Omental fat pad (tissue), 4 donors: ENCODE data around the gene ACSM2A. TPM values are rescaled to one million over a fixed set of nuclear protein-coding genes. Genes with fewer than 3 reads are reported as not detected.
"Not testable (repeated sequence)": the region's sequence is repeated elsewhere in the genome, so short reads cannot be mapped to it uniquely, and the experiment has no call there.

Experiments used
- ATAC-seq: fragments of 150-250 bp; one replicate; pipeline ENCODE4 v1.9.1; 2016; ENCODE audit warnings: mild to moderate bottlenecking, moderate library complexity; ENCODE audit not compliant: low FRiP score
- DNase-seq: peaks from one replicate; pipeline ENCODE4 v3.0.0-alpha.2; 2019; ENCODE audit warnings: low spot score
- total RNA-seq, 4 donors: library from RNA; depleted of rRNA; stranded (reverse); fragments of >200 nt; gene quantifications; one replicate each; pipeline ENCODE4 v1.1.0, GENCODE V29; 2016
- TF ChIP-seq, protein P1 (sequence below), 3 donors: fragments of 450-650 bp; IDR thresholded peaks; one replicate each; pipeline ENCODE4 v1.5.1; 2016 to 2017; ENCODE audit warnings: antibody characterized with exemption in 3 of 3, mild to moderate bottlenecking in 3 of 3, moderate library complexity in 2 of 3

ACSM2A gene, protein sequence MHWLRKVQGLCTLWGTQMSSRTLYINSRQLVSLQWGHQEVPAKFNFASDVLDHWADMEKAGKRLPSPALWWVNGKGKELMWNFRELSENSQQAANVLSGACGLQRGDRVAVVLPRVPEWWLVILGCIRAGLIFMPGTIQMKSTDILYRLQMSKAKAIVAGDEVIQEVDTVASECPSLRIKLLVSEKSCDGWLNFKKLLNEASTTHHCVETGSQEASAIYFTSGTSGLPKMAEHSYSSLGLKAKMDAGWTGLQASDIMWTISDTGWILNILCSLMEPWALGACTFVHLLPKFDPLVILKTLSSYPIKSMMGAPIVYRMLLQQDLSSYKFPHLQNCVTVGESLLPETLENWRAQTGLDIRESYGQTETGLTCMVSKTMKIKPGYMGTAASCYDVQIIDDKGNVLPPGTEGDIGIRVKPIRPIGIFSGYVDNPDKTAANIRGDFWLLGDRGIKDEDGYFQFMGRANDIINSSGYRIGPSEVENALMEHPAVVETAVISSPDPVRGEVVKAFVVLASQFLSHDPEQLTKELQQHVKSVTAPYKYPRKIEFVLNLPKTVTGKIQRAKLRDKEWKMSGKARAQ
- under 1 TPM in 2 of 4 donors, not detected in 2; 0.19 to 0.63 TPM for total RNA-seq

DNA sequence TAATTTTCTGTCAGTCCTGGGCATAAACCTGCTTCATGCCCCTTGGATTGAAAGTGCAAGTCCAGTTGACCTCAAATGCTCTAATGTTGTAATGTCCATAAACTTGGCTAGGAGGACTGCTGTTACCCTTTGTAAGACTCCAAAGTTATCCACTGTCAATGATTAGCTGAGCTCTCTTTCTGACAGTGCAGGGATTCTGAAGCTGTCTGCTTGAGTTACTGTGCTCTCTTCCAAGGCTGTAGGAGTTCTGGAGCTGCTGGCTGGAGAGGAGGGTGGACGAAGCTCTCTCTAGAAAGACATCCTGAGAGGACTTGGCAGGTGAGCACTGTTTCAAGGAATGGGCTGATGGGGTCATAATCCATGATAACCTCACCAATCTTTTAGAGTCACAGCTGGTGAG lies at the start of gene ACSM2A:
TSS of gene ACSM2A (plus strand) at position 158 of the 400 bp plus-strand sequence. CDS start 8,594 bp downstream, outside the sequence.
- DNase-seq, ATAC-seq: not testable (repeated sequence)

DNA sequence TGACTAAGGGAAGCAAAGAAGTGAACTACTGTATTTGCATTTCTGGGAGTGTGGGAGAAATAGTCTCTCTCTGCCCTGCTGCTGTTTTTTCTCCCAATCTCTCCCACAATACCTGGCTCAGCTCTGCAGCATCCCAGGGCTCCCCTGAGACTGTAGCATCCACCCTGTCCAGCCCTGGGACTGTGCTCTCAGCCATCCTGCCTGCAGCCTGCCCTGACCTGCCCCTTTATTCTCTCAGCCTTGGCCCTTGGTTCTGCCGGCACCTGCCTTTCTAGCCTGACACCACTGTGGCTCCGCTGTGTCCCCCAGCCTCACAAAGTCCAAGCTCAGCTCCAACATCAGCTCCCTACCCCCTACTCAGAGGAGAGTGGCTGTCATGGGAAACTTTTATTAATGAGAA lies 48.7 kb upstream of the ACSM2A start:
- TF ChIP-seq, protein P1, sequence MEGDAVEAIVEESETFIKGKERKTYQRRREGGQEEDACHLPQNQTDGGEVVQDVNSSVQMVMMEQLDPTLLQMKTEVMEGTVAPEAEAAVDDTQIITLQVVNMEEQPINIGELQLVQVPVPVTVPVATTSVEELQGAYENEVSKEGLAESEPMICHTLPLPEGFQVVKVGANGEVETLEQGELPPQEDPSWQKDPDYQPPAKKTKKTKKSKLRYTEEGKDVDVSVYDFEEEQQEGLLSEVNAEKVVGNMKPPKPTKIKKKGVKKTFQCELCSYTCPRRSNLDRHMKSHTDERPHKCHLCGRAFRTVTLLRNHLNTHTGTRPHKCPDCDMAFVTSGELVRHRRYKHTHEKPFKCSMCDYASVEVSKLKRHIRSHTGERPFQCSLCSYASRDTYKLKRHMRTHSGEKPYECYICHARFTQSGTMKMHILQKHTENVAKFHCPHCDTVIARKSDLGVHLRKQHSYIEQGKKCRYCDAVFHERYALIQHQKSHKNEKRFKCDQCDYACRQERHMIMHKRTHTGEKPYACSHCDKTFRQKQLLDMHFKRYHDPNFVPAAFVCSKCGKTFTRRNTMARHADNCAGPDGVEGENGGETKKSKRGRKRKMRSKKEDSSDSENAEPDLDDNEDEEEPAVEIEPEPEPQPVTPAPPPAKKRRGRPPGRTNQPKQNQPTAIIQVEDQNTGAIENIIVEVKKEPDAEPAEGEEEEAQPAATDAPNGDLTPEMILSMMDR (IDR thresholded peaks at IDR 0.05) = no peak
- DNase-seq (no peak), ATAC-seq (no peak)

DNA sequence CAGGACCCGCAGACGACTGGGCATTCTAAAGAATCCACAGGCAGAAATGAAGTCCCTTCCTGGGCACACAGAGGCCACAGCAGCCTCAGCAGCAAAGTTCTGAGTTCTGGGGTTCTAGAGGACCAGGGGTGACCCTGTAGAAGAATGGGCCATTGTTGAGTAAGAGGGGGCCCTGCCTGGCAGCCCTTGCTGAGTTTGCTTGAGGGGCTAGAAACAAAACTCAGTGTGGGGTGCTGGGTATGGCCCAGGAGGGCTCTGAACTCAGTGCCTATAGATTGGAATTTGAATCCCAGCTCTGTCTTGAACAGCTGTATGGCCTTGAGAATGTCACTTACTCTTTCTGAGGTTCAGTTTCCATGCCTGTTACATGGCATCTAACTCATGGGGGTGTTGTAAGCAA lies 46.7 kb upstream of the ACSM2A start, which contains the start of gene PDILT:
TSS of gene PDILT (minus strand) at position 101 of the 400 bp plus-strand sequence. CDS start 5,437 bp downstream, outside the sequence.
- no peak for ATAC-seq
- DNase-seq = no peak
- TF ChIP-seq, protein P1 (IDR thresholded peaks at IDR 0.05) = no peak

DNA sequence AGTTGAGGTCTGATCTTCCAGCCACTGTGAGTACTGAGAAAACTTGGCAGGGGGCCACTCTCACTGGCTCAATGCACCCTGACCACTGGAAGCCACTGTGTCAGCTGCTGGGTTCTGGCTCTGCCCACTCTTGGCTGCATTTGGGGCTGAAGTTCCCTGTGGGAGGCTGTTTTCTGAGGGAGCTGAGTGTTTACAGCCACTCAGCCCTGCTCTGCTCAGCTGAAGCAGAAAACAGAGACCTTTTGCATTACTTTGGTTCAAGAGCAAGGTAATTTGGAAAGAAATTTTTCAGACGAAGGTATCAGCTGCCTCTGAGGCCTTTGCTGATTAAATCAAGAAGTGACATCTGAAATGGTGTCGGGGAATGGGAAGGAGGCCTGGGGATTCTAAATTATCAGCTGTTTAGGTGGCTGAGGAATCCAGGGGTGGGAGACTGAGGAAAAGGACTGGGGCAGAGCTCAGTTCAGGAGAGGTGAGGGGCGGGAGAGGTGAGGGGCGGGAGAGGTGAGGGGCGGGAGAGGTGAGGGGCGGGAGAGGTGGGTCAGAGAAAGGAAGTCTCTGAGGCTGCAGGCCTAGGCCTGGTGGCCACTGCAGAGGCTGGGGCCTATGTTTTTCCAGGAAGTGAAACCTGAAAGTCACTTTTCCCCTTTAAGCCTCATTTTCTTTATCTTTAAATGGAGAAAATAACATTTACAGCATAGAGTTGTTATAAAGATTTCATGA lies 41.8 kb upstream of the ACSM2A start, which contains the start of gene ACSM5:
TSS of gene ACSM5 (plus strand) at position 137 of the 723 bp plus-strand sequence. CDS start 1,951 bp downstream, outside the sequence.
- TF ChIP-seq, protein P1 (IDR thresholded peaks at IDR 0.05) = no peak
- ATAC-seq = no peak
- DNase-seq = no peak

DNA sequence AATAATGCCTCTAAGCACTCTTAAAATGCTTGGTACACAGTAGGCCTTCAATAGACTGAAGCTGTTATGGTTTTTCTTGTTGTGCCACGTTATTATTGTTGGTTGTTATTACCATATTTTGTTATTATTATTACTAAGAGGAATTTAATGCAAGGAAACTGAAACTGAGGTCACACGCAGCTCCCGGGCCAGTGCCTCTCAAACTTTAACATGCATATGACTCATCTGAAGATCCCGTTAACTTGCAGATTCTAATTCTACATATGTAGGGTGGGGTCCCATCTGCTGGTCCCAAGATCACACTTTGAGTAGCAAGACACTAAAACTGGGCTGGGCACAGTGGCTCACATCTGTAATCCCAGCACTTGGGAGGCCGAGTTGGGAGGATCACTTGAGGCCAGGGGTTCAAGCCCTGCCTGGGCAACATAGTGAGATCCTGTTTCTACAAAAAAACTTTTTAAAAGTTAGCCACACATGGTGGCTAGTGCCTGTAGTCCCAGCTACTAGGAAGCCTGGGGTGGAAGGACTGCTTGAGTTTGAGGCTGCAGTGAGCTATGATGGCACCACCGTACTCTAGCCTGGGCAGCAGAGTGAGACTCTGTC lies 41.1 kb upstream of the ACSM2A start:
- no peak for ATAC-seq
- DNase-seq = no peak
- TF ChIP-seq, protein P1 (IDR thresholded peaks at IDR 0.05) = no peak

DNA sequence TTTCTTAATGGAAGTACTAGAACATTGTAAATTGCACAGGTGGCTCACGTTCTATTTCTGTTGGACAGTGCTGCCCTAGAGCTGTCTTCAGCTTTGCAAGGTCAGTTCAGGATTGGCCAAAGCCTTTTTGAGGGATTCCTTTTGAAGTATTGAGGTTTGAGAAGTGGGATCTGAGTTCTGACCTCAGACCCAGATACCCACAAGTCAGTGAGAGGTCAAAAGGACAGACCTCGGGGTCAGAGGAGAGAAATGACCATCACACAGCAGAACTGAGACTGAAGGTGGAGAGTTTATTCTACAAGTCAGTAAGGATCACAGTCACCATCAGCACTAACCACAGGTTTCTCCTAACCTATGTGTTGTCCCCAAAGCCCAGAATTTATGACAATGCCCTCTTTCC lies 40.3 kb upstream of the ACSM2A start:
- DNase-seq (no peak), ATAC-seq (no peak)
- TF ChIP-seq, protein P1 (IDR thresholded peaks at IDR 0.05) = no peak

DNA sequence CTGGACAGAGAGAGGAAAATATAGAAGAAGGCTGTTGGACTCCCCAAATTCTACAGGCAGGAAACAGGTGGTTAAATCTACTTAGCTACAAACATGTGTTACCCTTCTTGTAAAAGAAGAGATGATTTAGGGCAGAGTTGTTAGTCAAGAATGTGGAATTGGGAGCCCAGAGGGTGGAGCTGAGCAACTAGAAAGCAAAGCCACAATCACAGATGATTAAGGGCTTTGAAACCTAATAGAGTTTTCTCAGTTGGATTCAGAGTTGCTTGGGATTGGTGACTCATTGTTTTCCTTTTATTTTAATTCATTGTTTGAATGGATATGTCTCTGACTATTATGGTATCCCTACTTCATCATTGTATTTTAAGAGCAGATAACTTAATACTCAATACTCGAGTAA lies 35.8 kb upstream of the ACSM2A start:
- TF ChIP-seq, protein P1 (IDR thresholded peaks at IDR 0.05) = no peak
- no peak for ATAC-seq
- no peak for DNase-seq

DNA sequence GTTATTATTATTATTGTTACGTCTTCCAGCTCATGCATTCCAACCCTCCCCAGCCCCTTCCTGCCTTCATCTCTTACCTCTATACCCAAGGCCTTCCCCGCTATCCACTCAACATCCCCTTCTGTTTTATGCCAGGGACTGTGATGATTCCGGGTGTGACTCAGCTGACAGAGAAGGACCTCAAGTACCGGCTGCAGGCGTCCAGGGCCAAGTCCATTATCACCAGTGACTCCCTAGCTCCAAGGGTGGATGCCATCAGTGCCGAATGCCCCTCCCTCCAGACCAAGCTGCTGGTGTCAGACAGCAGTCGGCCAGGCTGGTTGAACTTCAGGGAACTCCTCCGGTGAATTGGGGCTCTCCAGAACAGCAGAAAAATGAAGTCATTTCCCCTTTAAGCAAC lies 32.2 kb upstream of the ACSM2A start:
- ATAC-seq, DNase-seq: not testable (repeated sequence)

DNA sequence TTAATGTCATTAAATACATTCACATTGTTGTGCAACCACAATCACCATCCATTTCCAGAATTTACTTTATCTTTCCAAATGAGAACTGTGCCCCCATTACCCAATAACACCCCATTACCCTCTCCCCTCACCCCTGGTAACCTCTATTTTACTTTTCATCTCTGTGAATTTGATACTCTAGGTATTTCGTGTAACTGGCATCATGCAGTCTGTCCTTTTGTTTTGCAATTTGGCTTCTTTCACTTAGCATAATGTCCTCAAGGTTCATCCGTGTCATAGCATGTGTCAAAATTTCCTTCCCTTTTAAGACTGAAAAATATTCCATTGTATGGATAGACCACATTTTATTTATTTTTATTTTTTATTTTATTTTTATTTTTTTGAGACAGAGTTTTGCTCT lies 29.6 kb upstream of the ACSM2A start:
- ATAC-seq, DNase-seq: not testable (repeated sequence)

DNA sequence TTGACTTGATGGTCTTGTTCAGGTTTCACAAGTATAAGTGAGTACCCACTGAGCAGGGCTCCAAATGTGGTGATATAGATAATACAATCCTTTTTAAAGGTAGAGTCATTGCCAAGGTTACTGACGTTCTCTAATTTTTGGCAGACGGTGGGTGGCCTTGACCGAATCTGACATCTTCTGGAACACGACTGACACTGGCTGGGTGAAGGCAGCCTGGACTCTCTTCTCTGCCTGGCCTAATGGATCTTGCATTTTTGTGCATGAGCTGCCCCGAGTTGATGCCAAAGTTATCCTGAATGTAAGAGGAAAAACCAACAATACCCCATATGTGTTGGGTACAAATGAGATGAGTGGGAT lies 27.6 kb upstream of the ACSM2A start:
- ATAC-seq, DNase-seq: not testable (repeated sequence)
